NCI-H187 treated with DMSO at 0.1 percent for 48 hours (cell line): ENCODE measurements around the gene SLC8A2.

Source experiments
- DNase-seq: peaks from one replicate; lab custom pipeline; 2025; lab: John Stamatoyannopoulos, UW

SLC8A2 gene

DNA sequence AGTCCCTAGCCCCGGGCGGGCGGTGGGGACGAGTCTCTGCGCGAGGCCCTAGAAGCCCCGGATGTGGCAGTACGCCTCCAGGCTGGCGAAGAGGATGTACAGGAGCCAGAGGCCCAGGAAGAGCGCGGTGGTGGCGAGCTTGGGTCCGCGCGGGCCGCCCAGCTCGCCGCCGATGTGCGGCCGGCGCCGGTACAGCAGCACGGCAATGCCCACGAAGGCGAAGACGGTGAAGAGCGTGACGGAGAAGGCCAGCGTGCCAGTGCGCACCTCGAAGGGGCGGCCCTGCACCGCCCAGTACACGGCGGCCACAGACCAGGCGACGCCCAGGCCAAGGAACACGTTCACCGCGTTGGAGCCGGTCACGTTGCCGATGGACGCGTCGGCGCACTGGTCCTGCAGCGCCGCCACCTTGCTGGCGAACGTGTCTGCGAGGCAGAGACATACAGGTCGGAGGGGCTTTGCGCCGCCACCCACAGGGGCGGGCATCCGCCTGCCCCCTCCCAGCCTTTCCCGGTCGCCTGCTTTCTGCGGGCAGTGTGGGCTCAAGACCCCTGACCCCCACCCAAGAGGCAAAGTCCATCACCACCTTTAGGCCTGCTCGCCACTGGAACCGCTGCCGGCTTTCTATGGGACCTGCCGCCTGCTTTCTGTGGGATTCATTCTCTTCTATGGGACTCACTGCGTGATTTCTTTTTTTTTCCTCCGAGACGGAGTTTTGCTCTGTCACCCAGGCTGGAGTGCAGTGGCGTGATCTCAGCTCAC is 41.5 kb downstream of the SLC8A2 start:
- DNase-seq: no peak

DNA sequence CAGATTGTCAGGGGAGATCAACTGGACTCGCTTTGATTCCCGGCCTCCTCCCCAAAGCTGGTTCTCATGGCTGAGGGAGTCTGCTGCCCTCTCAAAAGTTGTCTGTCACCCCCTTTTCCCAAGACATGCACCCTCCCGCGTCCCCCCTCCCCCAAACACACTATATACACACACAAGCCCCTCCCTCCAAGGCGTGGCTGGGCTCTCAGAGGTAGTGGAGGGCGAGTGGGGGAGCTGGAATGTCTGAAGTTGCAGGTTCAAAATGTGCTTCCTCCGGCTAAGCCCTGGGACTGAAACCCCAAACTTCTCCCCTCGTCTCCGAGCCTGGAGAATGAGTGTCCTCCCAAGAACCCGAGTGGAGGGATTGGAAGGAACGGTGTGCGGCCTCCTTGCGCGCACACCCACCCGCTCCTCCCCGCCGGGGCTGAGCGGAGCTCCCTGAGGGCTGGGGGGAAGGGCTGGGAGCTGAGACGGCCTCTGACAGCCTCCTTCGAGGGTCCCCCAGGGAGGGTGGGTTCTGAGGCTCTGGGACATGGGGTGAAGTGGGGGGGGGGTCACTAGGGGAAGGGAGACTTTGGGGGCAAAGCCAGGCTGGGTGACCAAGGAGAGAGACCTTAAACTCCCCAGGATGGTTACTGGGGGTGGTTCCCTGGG is 42.4 kb downstream of the SLC8A2 start:
- no peak for DNase-seq

DNA sequence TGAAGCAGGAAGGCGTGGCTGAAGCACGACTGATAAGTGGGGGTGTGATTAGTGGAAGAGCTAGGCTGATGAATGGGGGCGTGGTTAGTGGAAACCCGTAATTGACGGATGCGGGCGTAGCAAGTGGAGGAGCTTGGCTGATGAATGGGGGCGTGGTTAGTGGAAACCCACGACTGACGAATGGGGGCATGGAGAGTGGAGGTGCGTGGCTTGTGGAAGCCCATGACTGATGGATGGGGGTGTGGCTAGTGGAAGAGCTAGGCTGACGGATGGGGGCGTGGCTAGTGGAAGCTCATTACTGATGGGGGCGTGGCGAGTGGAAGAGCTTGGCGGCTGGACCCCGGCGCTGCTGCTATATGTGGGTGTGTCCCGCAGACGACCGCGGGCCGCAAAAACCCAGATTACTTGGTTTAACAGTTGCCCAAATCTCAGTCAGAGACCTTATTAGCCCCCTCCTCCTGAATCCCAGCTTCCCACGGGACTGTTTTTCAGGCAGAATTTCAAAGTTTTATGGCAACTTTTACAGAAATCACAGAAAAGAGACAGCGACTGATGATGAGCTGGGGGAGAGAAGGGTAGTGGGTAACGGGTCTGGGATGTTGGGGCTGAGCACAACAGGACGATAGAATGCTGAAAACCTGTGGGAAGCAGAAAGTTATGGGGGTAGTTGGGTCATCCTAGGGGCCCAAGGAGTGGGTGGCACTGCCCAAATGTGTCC is 43.4 kb downstream of the SLC8A2 start:
- peak; percentile 95 for DNase-seq

GRCh38 chr19:47427241-47428176 is 44.2 kb downstream of the SLC8A2 start:
- DNase-seq: peak; percentile 13

DNA sequence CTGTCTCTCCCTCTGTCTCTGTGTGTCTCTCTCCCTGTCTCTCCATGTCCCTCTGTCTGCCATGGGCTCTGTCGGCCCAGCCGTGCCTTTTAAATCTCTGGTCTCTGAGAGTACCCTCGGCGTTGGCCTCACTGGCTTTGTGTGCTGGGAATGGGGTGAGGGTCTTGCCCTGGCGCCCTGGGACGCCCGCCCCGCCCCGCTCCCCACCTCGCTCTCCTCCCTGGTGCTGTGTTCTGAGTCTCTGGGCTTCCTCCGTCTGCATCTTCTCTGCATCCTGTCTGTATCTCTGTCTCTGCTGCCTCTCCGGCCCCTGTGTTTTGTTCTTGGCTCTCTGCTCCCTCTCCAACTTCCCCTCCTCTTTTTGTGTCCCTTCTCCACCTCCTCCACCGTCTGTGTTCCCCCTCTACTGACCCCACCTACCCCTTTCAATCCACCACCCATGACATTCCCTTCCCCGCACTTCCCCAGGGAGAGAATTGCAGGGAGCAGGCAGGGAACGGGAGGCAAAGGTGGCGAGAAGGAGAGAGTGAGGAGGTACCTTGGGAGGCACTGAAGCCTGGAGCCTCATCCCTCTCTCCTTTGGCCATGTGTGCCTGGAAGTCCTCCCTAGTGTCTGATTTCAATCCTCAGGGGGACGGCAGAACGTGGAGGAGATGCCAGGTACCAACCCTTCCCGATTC is 48.4 kb downstream of the SLC8A2 start:
- DNase-seq: no peak

DNA sequence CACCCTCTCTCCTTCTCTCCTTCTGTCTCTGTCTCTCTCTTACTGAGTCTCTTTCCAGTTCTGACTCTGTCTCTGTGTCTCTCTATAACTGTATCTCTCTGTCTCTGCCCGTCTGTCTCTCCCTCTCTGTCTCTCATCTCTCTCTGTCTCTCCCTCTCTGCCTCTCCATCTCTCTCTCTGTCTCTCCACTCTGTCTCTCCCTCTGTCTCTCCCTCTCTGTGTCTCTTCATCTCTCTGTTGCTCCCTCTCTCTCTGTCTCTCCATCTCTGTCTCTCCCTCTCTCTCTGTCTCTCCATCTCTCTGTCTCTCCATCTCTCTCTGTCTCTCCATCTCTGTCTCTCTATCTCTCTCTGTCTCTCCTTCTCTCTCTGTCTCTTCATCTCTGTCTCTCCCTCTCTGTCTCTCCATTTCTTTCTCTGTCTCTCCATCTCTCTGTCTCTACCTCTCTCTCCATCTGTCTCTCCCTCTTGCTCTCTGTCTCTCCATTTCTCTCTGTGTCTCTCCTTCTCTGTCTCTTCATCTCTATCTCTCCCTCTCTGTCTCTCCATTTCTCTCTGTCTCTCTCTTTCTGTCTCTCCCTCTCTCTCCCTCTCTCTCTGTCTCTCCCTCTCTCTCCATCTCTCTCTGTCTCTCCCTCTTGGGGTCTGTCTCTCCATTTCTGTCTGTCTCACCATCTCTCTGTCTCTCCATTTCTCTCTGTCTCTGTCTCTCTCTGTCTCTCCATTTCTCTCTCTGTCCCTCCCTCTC is 49.1 kb downstream of the SLC8A2 start:
- no peak for DNase-seq

DNA sequence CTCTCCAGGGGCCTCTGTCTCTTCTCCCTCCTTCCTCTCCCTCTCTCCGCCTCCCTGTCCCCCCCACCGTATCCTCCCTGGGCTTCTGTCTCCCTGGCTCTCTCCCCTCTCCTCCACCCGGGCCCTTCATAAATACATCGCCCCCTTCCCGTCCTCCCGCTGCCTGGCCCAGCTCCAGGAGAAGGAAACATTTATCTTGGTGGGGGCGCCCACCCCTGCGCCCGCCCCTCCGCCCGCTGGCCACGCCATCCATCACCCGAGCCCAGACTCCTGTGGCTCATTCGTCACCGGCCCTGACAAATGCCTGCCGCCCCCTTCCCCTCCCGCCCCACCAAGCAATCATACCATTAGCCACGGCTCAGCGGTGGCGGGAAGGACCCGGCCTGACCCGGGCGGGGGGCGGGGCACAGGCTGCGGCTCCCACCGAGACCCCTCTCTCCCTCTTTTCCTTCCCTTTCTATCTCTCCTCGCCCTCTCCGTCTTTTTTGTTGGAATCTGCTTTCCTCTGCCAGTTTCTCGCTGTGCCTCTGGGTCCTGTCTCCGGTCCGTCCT is 49.8 kb downstream of the SLC8A2 start:
- DNase-seq: no peak

DNA sequence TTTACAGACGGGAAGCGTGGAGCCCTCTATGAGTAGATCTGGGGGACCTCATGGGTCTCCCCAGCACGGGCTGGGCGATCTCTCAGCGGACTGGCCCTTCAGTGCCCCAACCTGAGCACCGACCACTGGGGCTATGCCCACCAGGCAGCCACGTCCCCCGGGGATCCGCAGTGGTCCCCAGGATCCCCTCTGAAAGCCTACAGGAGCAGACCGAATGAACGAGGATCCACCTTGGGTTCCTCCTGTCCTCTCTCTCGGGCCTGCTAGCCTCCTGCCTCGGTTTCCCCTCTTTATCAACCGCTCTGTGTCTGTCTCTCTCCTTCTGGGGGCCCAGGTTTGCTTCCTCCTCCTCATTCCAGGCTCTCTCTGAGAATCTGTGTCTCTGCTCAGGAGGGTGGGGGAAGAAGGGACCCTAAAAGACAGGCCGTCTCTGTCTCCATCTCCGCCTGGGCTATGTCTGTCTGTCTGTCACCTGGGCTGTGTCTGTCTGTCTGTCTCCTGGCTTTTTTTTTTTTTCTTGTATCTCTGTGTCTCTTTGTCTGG is 50.4 kb downstream of the SLC8A2 start:
- DNase-seq: no peak

GRCh38 chr19:47419789-47420188 is 51.9 kb downstream of the SLC8A2 start:
- no peak for DNase-seq

DNA sequence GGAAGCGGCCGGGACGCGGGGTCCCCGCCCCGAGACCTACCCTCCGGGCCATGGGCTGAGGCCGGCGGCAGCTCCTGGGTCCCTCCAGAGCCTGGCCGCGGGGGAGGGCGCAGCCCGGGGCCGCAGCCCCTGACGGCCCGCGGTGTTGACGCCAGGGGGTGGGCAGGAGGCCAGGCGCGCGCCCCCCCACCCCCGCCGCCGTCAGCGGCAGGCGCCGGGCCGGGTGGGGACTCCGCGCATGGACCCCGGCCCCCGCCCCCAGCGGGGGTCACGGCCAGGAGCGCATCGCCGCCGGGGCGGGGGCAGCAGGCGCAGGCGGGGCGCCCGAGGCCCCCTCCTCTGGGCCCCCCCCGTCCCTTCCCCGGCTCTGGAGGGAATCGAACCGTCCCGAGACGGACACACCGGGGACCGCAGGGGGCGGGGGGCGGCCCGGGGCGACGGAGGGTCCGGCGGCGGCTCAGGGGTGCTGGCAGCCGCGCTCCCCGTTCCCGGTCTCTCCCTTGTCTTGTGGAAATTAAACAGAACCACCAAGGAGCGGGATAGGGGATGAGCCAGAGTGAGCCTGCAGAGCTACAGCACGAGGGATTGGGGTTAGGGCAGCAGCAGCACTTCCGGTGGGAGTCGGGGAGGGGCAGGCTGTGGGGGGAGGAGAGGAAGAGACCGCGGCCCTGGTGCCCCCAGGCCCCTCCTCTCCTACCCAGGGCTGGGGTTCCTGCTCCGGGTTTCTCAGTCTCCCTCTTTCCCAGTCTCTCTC is 52.5 kb downstream of the SLC8A2 start, which contains the start of gene MEIS3:
TSS of gene MEIS3 (minus strand) at position 498 of the 754 bp plus-strand sequence. CDS start at position 52, 446 bp downstream.
- no peak for DNase-seq

- DNase-seq: no peak
Observed at GRCh38 chr19:47418692-47419029, 53.0 kb downstream of the SLC8A2 start.

GRCh38 chr19:47417746-47418691 is 53.7 kb downstream of the SLC8A2 start:
- DNase-seq: no peak

GRCh38 chr19:47417107-47417745 is 54.5 kb downstream of the SLC8A2 start:
- no peak for DNase-seq

DNA sequence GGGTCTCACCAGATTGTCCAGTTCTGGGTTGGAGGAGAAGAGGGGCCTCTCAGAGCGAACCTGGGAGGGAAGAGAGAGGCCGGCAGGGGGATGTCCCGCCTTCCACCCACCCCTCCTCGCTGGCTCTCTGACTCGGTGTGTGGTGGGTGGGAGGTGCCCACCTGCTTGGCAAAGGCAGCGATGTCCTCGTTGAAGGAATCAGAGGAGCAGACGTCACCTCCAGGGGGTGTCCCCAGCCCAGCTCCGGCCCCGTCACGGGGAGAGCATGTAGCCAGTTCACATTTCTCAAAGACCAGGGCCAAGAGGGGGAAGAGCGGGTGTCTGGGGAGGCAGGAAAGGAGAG is 55.1 kb downstream of the SLC8A2 start:
- DNase-seq: no peak

- DNase-seq: no peak
Observed at GRCh38 chr19:47415953-47416642, 55.6 kb downstream of the SLC8A2 start.

DNA sequence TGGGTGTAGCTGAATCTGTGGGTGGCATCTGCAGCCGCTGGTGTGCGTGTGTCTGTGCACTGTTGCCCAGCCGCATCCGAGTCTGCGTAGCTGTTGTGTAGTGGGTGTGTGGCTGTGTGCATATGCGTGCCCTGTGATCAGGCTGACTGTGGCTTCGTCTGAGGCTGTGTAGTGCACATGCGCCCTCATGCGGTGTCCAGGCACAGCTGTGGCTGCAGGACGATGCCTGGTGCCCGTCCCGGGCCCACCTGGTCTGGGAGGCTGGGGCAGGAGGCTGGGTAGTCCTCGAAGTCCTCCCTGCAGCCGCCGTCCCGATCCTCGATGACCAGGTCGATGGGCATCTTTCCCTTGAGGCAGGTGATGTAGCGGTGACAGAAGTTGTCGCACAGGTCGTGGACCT is 57.2 kb downstream of the SLC8A2 start:
- DNase-seq: no peak

- DNase-seq: no peak
Observed at GRCh38 chr19:47413941-47414340, 57.8 kb downstream of the SLC8A2 start.
